GM21423 (cell line): ENCODE data around the gene TP73.

ENCODE experiments used
- ATAC-seq: cut with Tn5 transposase; IDR thresholded peaks from one replicate; pipeline ENCODE4 v1.9.1; 2021; ENCODE audit warnings: mild to moderate bottlenecking, moderate library complexity; ENCODE audit not compliant: unreplicated experiment

TP73 gene

GRCh38 chr1:3651930-3652547 is at the start of gene TP73:
TSS of gene TP73 (plus strand) at chr1:3652516. CDS start at chr1:3682366, 29,850 bp downstream.
- ATAC-seq, result no peak

GRCh38 chr1:3603156-3603555 is 49.2 kb upstream of the TP73 start:
- no peak for ATAC-seq

GRCh38 chr1:3603571-3604467 is 48.5 kb upstream of the TP73 start:
- no peak for ATAC-seq

- no peak for ATAC-seq
Measured at GRCh38 chr1:3604468-3604974, 47.8 kb upstream of the TP73 start.

- ATAC-seq, result no peak
Measured at GRCh38 chr1:3604997-3605823, 47.1 kb upstream of the TP73 start.

- ATAC-seq, result no peak
Measured at GRCh38 chr1:3606779-3607702, 45.3 kb upstream of the TP73 start.

- no peak for ATAC-seq
Measured at GRCh38 chr1:3607703-3608065, 44.6 kb upstream of the TP73 start.

GRCh38 chr1:3608154-3608553 is 44.2 kb upstream of the TP73 start:
- no peak for ATAC-seq

GRCh38 chr1:3609016-3609768 is 43.1 kb upstream of the TP73 start:
- ATAC-seq, result no peak

- no peak for ATAC-seq
Measured at GRCh38 chr1:3609769-3610526, 42.4 kb upstream of the TP73 start.

GRCh38 chr1:3610527-3611169 is 41.7 kb upstream of the TP73 start:
- no peak for ATAC-seq

- ATAC-seq, result no peak
Measured at GRCh38 chr1:3611170-3612019, 40.9 kb upstream of the TP73 start, which contains the start of gene MEGF6. TSS of gene MEGF6 (minus strand) at chr1:3611508. CDS start at chr1:3611268, 240 bp downstream.

- ATAC-seq, result no peak
Measured at GRCh38 chr1:3612123-3612522, 40.2 kb upstream of the TP73 start.

GRCh38 chr1:3614755-3615742 is 37.3 kb upstream of the TP73 start:
- ATAC-seq, result no peak

- ATAC-seq, result no peak
Measured at GRCh38 chr1:3616861-3617260, 35.5 kb upstream of the TP73 start.

GRCh38 chr1:3617806-3618345 is 34.4 kb upstream of the TP73 start:
- ATAC-seq, result no peak
